GM18505 (cell line): ENCODE measurements around the gene SLC35F3.
"Not testable (repeated sequence)": the region's sequence is repeated elsewhere in the genome, so short reads cannot be mapped to it uniquely, and the experiment has no call there.

ENCODE experiments used
- ATAC-seq: cut with Tn5 transposase; IDR thresholded peaks from one replicate; pipeline ENCODE4 v1.9.1; 2021; ENCODE audit not compliant: unreplicated experiment
- POLR2A ChIP-seq: IDR thresholded peaks from 4 replicates; pipeline ENCODE4 v1.6.1; 2011; ENCODE audit warnings: borderline replicate concordance; ENCODE audit not compliant: insufficient read depth, insufficient read length; ENCODE audit errors: extremely low read depth

SLC35F3 gene

GRCh38 chr1:234330843-234331215 is 426.4 kb downstream of the SLC35F3 start:
- no peak for TF ChIP-seq POLR2A

GRCh38 chr1:234331507-234331906 is 427.0 kb downstream of the SLC35F3 start:
- no peak for ATAC-seq
- TF ChIP-seq POLR2A, result no peak

More at GRCh38 chr1:234330843-234331215, 426.4 kb downstream of the SLC35F3 start:
- ATAC-seq, result no peak

- no peak for ATAC-seq
- no peak for TF ChIP-seq POLR2A
These were observed 431.9 kb downstream of the SLC35F3 start for GRCh38 chr1:234336359-234336758.

- ATAC-seq, result no peak
These were observed 432.8 kb downstream of the SLC35F3 start for GRCh38 chr1:234337233-234337632.

GRCh38 chr1:234340528-234340927 is 436.1 kb downstream of the SLC35F3 start:
- no peak for TF ChIP-seq POLR2A
- no peak for ATAC-seq

More at GRCh38 chr1:234337233-234337632, 432.8 kb downstream of the SLC35F3 start:
- no peak for TF ChIP-seq POLR2A

GRCh38 chr1:234342774-234343173 is 438.3 kb downstream of the SLC35F3 start:
- no peak for TF ChIP-seq POLR2A
- no peak for ATAC-seq

GRCh38 chr1:234345237-234345636 is 440.8 kb downstream of the SLC35F3 start:
- no peak for TF ChIP-seq POLR2A
- no peak for ATAC-seq

GRCh38 chr1:234348964-234349363 is 444.5 kb downstream of the SLC35F3 start:
- no peak for ATAC-seq
- no peak for TF ChIP-seq POLR2A

- TF ChIP-seq POLR2A, result no peak
- ATAC-seq, result no peak
These were observed 451.5 kb downstream of the SLC35F3 start for GRCh38 chr1:234355782-234356510.

GRCh38 chr1:234356615-234357269 is 452.3 kb downstream of the SLC35F3 start:
- ATAC-seq, result not testable (repeated sequence)
- TF ChIP-seq POLR2A, result peak; percentile 70

- TF ChIP-seq POLR2A, result no peak
- no peak for ATAC-seq
These were observed 453.4 kb downstream of the SLC35F3 start for GRCh38 chr1:234357831-234358230.

- no peak for ATAC-seq
- no peak for TF ChIP-seq POLR2A
These were observed 456.7 kb downstream of the SLC35F3 start for GRCh38 chr1:234361102-234361603.

GRCh38 chr1:234362558-234362957 is 458.1 kb downstream of the SLC35F3 start:
- ATAC-seq, result no peak
- no peak for TF ChIP-seq POLR2A

GRCh38 chr1:234368320-234369032 is 464.0 kb downstream of the SLC35F3 start:
- no peak for ATAC-seq
- no peak for TF ChIP-seq POLR2A

- no peak for TF ChIP-seq POLR2A
- no peak for ATAC-seq
These were observed 464.6 kb downstream of the SLC35F3 start for GRCh38 chr1:234369033-234369430.
